Astrocyte of the spinal cord (primary cell): ENCODE data around the gene ST6GAL1.

Source experiments
- DNase-seq: peaks from one replicate; pipeline ENCODE4 v3.0.0; 2011; ENCODE audit warnings: low read depth, low spot score
- H3K4me3 ChIP-seq: 2 replicates; pipeline ENCODE4 v1.5.1; 2011; ENCODE audit warnings: low read depth, mild to moderate bottlenecking, low read length, moderate library complexity
- in situ Hi-C: cut with HindIII; loops from 2 replicates; pipeline ENCODE4 v1.10.0; 2017; ENCODE audit warnings: low sequenced_read_pairs
- TF ChIP-seq, protein P1 (sequence below): IDR thresholded peaks from 2 replicates; pipeline ENCODE4 v1.5.1; 2012; ENCODE audit warnings: low read depth, mild to moderate bottlenecking, low read length, inconsistent platforms

Gene ST6GAL1

GRCh38 chr3:187072102-187072501, 141.8 kb downstream of the ST6GAL1 start:
- H3K4me3 ChIP-seq: no peak overlapping the region
- TF ChIP-seq, protein P1, sequence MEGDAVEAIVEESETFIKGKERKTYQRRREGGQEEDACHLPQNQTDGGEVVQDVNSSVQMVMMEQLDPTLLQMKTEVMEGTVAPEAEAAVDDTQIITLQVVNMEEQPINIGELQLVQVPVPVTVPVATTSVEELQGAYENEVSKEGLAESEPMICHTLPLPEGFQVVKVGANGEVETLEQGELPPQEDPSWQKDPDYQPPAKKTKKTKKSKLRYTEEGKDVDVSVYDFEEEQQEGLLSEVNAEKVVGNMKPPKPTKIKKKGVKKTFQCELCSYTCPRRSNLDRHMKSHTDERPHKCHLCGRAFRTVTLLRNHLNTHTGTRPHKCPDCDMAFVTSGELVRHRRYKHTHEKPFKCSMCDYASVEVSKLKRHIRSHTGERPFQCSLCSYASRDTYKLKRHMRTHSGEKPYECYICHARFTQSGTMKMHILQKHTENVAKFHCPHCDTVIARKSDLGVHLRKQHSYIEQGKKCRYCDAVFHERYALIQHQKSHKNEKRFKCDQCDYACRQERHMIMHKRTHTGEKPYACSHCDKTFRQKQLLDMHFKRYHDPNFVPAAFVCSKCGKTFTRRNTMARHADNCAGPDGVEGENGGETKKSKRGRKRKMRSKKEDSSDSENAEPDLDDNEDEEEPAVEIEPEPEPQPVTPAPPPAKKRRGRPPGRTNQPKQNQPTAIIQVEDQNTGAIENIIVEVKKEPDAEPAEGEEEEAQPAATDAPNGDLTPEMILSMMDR: no peak
- in situ Hi-C loops: no loop called here
- no peak for DNase-seq

DNA sequence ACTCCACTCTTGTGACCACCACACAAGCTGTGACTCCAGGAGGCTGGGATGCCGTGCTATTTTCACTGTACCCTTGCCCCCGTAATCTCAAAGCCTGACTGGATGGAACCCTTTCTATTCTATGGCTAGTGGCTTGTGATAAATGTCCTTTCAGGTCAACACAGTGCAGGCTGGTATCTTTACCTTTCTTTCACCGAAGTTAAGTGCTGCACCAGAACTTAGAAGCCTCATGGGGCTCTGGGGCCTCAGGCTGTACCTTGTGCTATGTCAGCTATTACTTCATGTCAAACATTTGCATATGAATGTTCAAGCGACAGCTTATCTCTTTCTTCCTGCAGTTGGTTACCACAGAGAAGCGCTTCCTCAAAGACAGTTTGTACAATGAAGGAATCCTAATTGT, 142.2 kb downstream of the ST6GAL1 start:
- in situ Hi-C loops: no loop called here
- DNase-seq: no peak
- TF ChIP-seq, protein P1: no peak
- no peak overlapping the region for H3K4me3 ChIP-seq

- TF ChIP-seq, protein P1: no peak
- no peak for DNase-seq
- in situ Hi-C loops: no loop called here
- H3K4me3 ChIP-seq: no peak overlapping the region
Observed at GRCh38 chr3:187073581-187074098, 143.3 kb downstream of the ST6GAL1 start.

DNA sequence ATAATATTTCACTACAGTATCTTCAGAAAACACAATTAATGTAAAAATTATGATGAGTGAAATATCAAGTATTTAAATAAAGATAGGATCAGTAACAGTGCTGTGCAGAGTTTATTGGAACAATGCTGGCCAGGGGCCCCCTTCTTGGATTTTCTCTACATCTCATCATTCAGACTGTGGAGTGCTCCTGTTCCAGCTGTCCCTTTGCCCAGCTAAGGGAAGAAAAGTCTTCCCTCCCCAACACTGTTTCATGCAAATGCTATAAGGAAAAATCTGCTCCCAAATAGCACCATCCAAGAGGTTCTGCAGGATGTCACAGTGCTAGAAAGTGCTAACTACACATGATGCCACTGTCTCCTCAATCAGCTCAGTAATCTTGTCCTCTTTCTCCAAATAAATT, 144.5 kb downstream of the ST6GAL1 start:
- no peak for DNase-seq
- in situ Hi-C loops: no loop called here
- H3K4me3 ChIP-seq: no peak overlapping the region
- TF ChIP-seq, protein P1: no peak

DNA sequence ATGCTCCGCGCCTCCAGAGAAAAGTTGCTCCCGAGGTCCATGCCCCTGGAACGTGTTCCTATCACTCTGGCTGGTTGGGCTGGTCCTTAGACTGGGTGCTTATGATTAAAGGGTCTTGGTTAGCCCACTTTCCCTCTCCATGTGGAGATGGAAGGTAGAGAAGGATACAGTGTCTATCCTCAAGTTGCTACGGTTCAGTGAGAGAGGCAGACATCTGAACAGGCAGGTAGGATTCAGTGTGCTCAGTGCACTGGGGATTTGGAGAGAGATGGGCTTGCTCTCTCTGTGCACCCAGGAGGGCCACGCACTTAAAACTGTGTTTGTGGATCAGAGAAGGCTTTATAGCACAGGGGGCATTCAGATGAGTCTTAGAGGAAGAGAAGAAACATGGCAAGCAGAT, 146.0 kb downstream of the ST6GAL1 start:
- H3K4me3 ChIP-seq: no peak overlapping the region
- TF ChIP-seq, protein P1: no peak
- no peak for DNase-seq
- in situ Hi-C loops: no loop called here

DNA sequence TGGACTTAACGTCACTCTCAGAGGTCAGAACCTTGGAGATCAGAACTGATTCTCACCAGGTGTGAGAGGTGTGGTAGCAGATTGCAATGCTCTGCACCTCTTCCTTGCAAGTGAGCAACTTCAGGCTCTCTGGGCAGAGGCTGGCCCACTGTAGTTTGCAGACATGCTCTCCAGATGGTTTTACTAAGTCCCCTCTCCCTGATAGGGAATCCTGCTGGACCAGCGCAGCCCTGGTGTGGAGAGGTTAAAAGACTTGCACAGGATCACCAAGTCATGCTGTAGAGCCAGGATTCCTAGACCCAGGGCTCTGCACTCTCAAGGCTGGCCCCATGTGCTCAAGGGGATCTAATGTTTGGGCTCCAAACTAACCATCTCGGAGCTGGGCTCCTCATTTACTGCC, 146.8 kb downstream of the ST6GAL1 start:
- DNase-seq: no peak
- H3K4me3 ChIP-seq: no peak overlapping the region
- TF ChIP-seq, protein P1: no peak
- in situ Hi-C loops: no loop called here

DNA sequence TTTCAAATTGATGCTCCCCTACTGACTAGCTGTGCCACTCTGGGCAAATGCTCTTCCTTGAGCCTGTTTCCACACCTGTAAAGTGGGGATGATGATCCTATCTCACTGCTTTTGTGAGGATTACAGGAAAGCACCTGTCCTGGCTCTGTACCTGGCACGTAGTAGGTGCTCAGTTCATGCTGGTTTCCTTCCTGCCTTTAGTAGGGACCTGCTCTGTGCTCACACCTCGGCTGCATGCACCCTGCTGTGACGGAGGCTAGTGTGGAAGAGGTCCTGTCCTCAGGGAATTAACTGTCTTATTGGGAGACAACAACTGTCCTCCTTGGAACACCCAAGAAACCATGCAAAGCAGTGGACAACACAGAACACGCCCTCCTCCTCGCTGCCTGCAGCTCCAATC, 147.2 kb downstream of the ST6GAL1 start:
- DNase-seq: no peak
- in situ Hi-C loops: no loop called here
- no peak overlapping the region for H3K4me3 ChIP-seq
- TF ChIP-seq, protein P1: no peak
